Measurements from ENCODE around the gene ARTN.

Gene ARTN

DNA sequence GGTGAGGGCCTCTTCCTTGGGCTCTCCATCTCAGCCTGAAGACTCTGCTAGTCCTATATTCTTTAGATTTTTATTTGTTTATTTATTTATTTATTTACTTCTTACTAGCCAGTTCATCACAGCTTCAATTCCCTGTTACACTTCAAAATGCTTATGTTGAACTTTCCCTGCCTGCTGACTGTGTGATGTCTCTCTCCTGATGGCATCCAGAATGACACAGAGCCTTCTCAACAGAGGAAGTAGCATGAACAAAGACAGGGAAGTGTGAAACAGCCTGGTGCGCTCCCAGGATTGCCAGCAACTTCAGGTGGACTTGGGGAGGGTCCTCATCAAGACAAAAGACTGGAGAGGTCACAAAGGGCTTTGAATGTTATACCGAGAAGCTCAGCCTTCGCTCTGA, 8.8 kb downstream of the ARTN start:
- no peak overlapping the region for H3K4me3 ChIP-seq (ENCODE audit: low read length)
- TF ChIP-seq EZH2phosphoT487 (IDR thresholded peaks at IDR 0.05; ENCODE audit: low read depth), result no peak
- TF ChIP-seq, protein P1, sequence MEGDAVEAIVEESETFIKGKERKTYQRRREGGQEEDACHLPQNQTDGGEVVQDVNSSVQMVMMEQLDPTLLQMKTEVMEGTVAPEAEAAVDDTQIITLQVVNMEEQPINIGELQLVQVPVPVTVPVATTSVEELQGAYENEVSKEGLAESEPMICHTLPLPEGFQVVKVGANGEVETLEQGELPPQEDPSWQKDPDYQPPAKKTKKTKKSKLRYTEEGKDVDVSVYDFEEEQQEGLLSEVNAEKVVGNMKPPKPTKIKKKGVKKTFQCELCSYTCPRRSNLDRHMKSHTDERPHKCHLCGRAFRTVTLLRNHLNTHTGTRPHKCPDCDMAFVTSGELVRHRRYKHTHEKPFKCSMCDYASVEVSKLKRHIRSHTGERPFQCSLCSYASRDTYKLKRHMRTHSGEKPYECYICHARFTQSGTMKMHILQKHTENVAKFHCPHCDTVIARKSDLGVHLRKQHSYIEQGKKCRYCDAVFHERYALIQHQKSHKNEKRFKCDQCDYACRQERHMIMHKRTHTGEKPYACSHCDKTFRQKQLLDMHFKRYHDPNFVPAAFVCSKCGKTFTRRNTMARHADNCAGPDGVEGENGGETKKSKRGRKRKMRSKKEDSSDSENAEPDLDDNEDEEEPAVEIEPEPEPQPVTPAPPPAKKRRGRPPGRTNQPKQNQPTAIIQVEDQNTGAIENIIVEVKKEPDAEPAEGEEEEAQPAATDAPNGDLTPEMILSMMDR (IDR thresholded peaks at IDR 0.05; ENCODE audit: low read depth, low read length), result no peak
- no peaks in the 10 kb centered on the region for H3K36me3 ChIP-seq (replicated peaks; ENCODE audit: low read depth, low read length)
- H3K79me2 ChIP-seq (ENCODE audit: low read length), result peaks cover 22% of the 10 kb centered on the region
- H3K27me3 ChIP-seq (ENCODE audit: low read depth, low read length), result no peaks in the 10 kb centered on the region
- no peak overlapping the region for H3K4me2 ChIP-seq (ENCODE audit: low read length)
- no peaks in the 10 kb centered on the region for H3K4me1 ChIP-seq (ENCODE audit: low read length)
- H2AFZ ChIP-seq (ENCODE audit: low read depth, low read length), result no peak overlapping the region
- H4K20me1 ChIP-seq (ENCODE audit: insufficient read depth, low read length), result no peaks in the 10 kb centered on the region
- H3K9ac ChIP-seq (ENCODE audit: low read length), result no peak overlapping the region
- H3K27ac ChIP-seq (ENCODE audit: low read length), result no peak overlapping the region
- no peaks in the 10 kb centered on the region for H3K9me3 ChIP-seq (ENCODE audit: insufficient read depth, low read length)

DNA sequence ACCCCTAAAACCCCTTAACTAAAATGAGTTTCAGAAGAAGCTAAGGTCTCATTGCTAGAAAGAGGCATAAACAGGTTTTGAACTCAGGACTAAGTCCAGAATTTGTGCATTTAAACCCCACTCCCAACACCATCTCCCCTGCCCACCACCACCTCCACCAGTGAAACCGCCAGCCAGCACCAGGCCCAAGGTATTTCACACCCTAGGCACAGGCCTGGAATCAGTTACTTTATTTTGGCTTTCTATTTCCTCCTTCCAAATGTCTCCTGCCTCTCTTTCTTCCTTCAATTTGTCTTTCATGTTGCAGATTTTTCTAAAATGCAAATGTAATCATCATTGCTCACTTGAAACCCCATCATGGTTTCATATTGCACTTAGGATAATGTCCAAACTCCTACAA, 11.3 kb downstream of the ARTN start:
- H3K9me3 ChIP-seq (ENCODE audit: insufficient read depth, low read length), result no peaks in the 10 kb centered on the region
- H3K4me2 ChIP-seq (ENCODE audit: low read length), result peak overlapping the region; percentile 14; the same call in 1 of the 2 replicates
- H3K4me1 ChIP-seq (ENCODE audit: low read length), result peaks cover 6% of the 10 kb centered on the region
- H3K9ac ChIP-seq (ENCODE audit: low read length), result no peak overlapping the region
- H4K20me1 ChIP-seq (ENCODE audit: insufficient read depth, low read length), result no peaks in the 10 kb centered on the region
- no peak overlapping the region for H2AFZ ChIP-seq (ENCODE audit: low read depth, low read length)
- H3K36me3 ChIP-seq (replicated peaks; ENCODE audit: low read depth, low read length), result no peaks in the 10 kb centered on the region
- no peak overlapping the region for H3K4me3 ChIP-seq (ENCODE audit: low read length)
- H3K27me3 ChIP-seq (ENCODE audit: low read depth, low read length), result no peaks in the 10 kb centered on the region
- no peak overlapping the region for H3K27ac ChIP-seq (ENCODE audit: low read length)
- peaks cover 30% of the 10 kb centered on the region for H3K79me2 ChIP-seq (ENCODE audit: low read length)
- TF ChIP-seq, protein P1 (IDR thresholded peaks at IDR 0.05; ENCODE audit: low read depth, low read length), result no peak
- TF ChIP-seq EZH2phosphoT487 (IDR thresholded peaks at IDR 0.05; ENCODE audit: low read depth), result no peak

DNA sequence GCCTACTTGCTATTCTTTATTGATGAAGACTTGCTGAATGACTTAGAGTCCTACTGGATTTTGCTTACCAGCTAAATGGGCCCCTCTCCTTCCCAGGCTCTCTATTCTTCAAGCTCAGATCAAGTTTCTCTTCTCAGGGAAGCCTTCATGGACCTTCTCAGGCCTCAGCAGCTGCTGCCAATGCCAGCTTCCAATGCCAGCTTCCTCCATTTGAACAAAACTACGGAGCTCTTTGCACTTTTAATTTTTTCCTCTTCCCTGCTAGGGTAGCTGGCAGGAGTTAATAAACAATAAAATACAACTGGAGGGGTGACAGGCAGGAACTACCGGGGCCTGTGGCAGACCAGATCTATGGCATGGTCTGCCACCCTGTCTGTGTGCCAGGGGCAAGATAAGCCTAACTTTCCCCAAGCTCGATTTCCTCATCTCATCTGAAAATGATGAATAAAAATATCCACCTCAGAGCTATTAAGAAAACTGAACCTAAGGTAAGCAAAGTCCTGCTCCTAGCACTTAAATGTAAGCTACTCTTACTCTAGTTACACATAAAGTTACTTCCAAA, 12.2 kb downstream of the ARTN start:
- Histone ChIP-seq H3K27ac (ENCODE audit: low read length) (peak overlapping the region; percentile 28; the same call in 1 of the 2 replicates), H3K4me3 (ENCODE audit: low read length) (peak overlapping the region; percentile 96), H3K36me3 (replicated peaks; ENCODE audit: low read depth, low read length) (no peaks in the 10 kb centered on the region), H3K4me2 (ENCODE audit: low read length) (peak overlapping the region; percentile 98), H3K9ac (ENCODE audit: low read length) (peak overlapping the region; percentile 86), H2AFZ (ENCODE audit: low read depth, low read length) (peak overlapping the region; percentile 78), H3K9me3 (ENCODE audit: insufficient read depth, low read length) (no peaks in the 10 kb centered on the region), H3K4me1 (ENCODE audit: low read length) (peaks cover 6% of the 10 kb centered on the region), H3K27me3 (ENCODE audit: low read depth, low read length) (no peaks in the 10 kb centered on the region), H3K79me2 (ENCODE audit: low read length) (peaks cover 30% of the 10 kb centered on the region), H4K20me1 (ENCODE audit: insufficient read depth, low read length) (no peaks in the 10 kb centered on the region)
- TF ChIP-seq, protein P1 (IDR thresholded peaks at IDR 0.05; ENCODE audit: low read depth, low read length), result no peak
- TF ChIP-seq EZH2phosphoT487 (IDR thresholded peaks at IDR 0.05; ENCODE audit: low read depth), result no peak

DNA sequence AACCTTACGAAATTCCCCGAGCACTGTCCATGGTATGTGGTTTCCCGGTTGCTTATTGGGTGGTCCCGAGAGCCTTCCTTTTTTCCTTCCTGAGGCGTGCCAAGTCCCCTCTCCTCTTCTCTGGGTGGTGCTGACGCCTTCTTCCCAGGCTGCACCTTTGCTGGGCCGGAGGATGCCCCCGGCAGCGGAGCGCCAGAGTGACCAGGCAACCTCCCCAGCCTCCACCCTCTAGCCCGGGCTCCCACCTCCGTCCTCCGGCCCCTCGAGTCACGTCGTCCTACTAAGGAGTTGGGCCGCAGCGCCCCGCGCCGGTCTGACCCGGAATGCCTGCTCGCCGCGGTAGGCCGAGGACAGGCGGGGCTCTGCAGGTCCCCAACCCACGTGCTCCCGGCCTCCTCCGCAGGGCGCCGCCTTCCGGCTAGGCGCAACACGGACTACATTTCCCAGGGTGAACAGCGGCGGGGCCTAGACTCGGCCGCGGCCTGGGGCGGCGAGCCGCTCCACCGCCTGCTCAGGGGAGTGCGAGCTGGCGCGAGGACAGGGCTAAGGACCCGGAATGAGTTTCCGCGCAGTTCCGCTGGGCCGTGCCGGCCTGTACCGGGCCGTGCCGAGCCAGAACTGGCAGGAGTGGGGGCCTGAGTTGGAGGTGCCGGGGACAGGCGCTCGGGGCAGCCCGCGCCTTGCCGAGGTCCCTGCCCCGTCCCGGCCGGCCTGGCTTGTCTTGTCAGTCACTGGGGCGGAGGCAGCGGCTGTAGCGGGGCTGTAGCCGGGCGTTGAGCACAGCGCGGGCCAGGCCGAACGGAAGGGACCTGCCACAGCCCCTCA, 12.8 kb downstream of the ARTN start, which contains the start of gene IPO13:
IPO13 (plus strand) TSS at position 715 of the 825 bp plus-strand sequence. CDS start 651 bp downstream, outside the sequence.
- TF ChIP-seq, protein P1 (IDR thresholded peaks at IDR 0.05; ENCODE audit: low read depth, low read length), result peak; percentile 51
- TF ChIP-seq EZH2phosphoT487 (IDR thresholded peaks at IDR 0.05; ENCODE audit: low read depth), result no peak
- peak within 1 kb of the TSS; percentile 78 for H3K27ac ChIP-seq (ENCODE audit: low read length)
- H3K4me1 ChIP-seq (ENCODE audit: low read length), result peaks cover 6% of the 10 kb centered on the region
- H3K9me3 ChIP-seq (ENCODE audit: insufficient read depth, low read length), result no peaks in the 10 kb centered on the region
- H2AFZ ChIP-seq (ENCODE audit: low read depth, low read length), result peak within 1 kb of the TSS; percentile 78
- H3K4me2 ChIP-seq (ENCODE audit: low read length), result peak within 1 kb of the TSS; percentile 98
- H3K4me3 ChIP-seq (ENCODE audit: low read length), result peak within 1 kb of the TSS; percentile 96
- H3K27me3 ChIP-seq (ENCODE audit: low read depth, low read length), result no peaks in the 10 kb centered on the region
- no peaks in the 10 kb centered on the region for H4K20me1 ChIP-seq (ENCODE audit: insufficient read depth, low read length)
- H3K36me3 ChIP-seq (replicated peaks; ENCODE audit: low read depth, low read length), result no peaks in the 10 kb centered on the region
- H3K9ac ChIP-seq (ENCODE audit: low read length), result peak within 1 kb of the TSS; percentile 86
- peaks cover 30% of the 10 kb centered on the region for H3K79me2 ChIP-seq (ENCODE audit: low read length)
